ENCODE data around the gene RNF112.

- no peak for TF ChIP-seq HMGXB4 (CRISPR knock-in tag; IDR thresholded peaks at IDR 0.05)
- no peak for TF ChIP-seq ZMAT4 (CRISPR knock-in tag; IDR thresholded peaks at IDR 0.05)
These were observed 32.1 kb downstream of the RNF112 start for GRCh38 chr17:19443148-19443547.
